DND-41 (cell line): Measurements from ENCODE around the gene SMAD9.
A peak's percentile ranks its signal among the peaks of the same experiment; 100 is the strongest.

Experiments
- ATAC-seq: fragments of 200-7000 bp; cut with Tn5 transposase; 3 replicates; pipeline ENCODE4 v1.9.1; 2021; ENCODE audit warnings: low read depth; ENCODE audit not compliant: insufficient read depth
- DNase-seq: peaks from one replicate; pipeline ENCODE4 v3.0.0-alpha.2; 2020
- H2AFZ ChIP-seq: 2 replicates; pipeline ENCODE4 v1.6.0; 2012; ENCODE audit warnings: low read depth, low read length
- H3K27ac ChIP-seq: 2 replicates; pipeline ENCODE4 v1.5.1; 2012; ENCODE audit warnings: low read length, inconsistent platforms
- H3K27me3 ChIP-seq: fragments of 200-600 bp; sonication (generic); 2 replicates; pipeline ENCODE4 v1.6.0; 2012; ENCODE audit warnings: low read length, mild to moderate bottlenecking, inconsistent platforms; ENCODE audit not compliant: insufficient read depth, poor library complexity
- H3K36me3 ChIP-seq: 2 replicates; pipeline ENCODE4 v1.5.1; 2012; ENCODE audit warnings: low read length, inconsistent platforms; ENCODE audit not compliant: insufficient read depth
- H3K4me1 ChIP-seq: 2 replicates; pipeline ENCODE4 v1.5.1; 2012; ENCODE audit warnings: mild to moderate bottlenecking, low read length; ENCODE audit not compliant: insufficient read depth
- H3K4me2 ChIP-seq: 2 replicates; pipeline ENCODE4 v1.6.0; 2012; ENCODE audit warnings: mild to moderate bottlenecking, moderate library complexity, low read length, inconsistent platforms; ENCODE audit not compliant: insufficient read depth
- H3K4me3 ChIP-seq, 2 experiments: fragments of 200-600 bp in 1 of 2; shearing (Covaris generic) in 1 of 2; 2 replicates each; pipeline ENCODE4 v1.5.1; 2012 to 2016; ENCODE audit warnings: inconsistent platforms in 2 of 2, low read length in 2 of 2, mild to moderate bottlenecking in 2 of 2, low read depth in 1 of 2, moderate library complexity in 1 of 2
- H3K79me2 ChIP-seq: 2 replicates; pipeline ENCODE4 v1.6.0; 2012; ENCODE audit warnings: low read length, inconsistent platforms; ENCODE audit not compliant: insufficient read depth
- H3K9ac ChIP-seq: 2 replicates; pipeline ENCODE4 v1.6.0; 2012; ENCODE audit warnings: low read depth, mild to moderate bottlenecking, inconsistent platforms, low read length, moderate library complexity
- H3K9me3 ChIP-seq: 2 replicates; pipeline ENCODE4 v1.5.1; 2012; ENCODE audit warnings: low read length, moderate library complexity, mild to moderate bottlenecking, inconsistent platforms; ENCODE audit not compliant: insufficient read depth, severe bottlenecking
- H4K20me1 ChIP-seq: 2 replicates; pipeline ENCODE4 v1.6.0; 2012; ENCODE audit warnings: low read length; ENCODE audit not compliant: insufficient read depth
- EZH2 ChIP-seq: IDR thresholded peaks from 3 replicates; pipeline ENCODE4 v1.6.1; 2012; ENCODE audit warnings: borderline replicate concordance, low read depth, mild to moderate bottlenecking, moderate library complexity, low read length, inconsistent platforms; ENCODE audit not compliant: severe bottlenecking
- TF ChIP-seq, protein P1 (sequence below): IDR thresholded peaks from 2 replicates; pipeline ENCODE4 v1.5.1; 2012; ENCODE audit warnings: borderline replicate concordance, low read length, moderate library complexity, mild to moderate bottlenecking; ENCODE audit not compliant: poor library complexity, severe bottlenecking; ENCODE audit errors: extremely low read depth

The SMAD9 gene

DNA sequence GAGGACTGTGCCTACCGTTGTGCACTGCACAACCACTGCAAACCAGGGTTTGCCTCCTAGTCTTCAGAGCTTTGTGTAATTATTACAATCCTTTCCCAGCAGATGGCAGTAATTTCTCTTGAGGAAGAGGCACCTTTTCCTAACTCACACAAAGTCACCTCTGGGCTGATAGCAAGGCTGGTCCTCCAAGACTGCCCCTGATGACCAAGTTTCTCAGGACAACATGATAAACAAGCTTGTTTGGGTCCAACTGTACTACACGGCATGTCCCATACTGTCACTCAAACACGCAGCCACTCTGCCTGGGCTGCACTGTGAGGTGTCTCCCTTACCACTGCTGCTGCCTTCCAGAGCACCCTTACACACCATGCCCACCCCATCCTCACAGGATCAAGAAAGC lies 61.7 kb downstream of the SMAD9 start:
- Histone ChIP-seq H3K27me3 (peaks cover 5% of the 10 kb centered on the region), H3K9me3 (no peaks in the 10 kb centered on the region), H3K4me2 (no peak overlapping the region), H3K79me2 (no peaks in the 10 kb centered on the region), H3K27ac (no peak overlapping the region), H3K36me3 (no peaks in the 10 kb centered on the region), H3K4me1 (no peaks in the 10 kb centered on the region), H2AFZ (no peak overlapping the region), H4K20me1 (no peaks in the 10 kb centered on the region), H3K9ac (no peak overlapping the region), H3K4me3 (no peak overlapping the region)
- ATAC-seq: peak; percentile 79
- TF ChIP-seq, protein P1, sequence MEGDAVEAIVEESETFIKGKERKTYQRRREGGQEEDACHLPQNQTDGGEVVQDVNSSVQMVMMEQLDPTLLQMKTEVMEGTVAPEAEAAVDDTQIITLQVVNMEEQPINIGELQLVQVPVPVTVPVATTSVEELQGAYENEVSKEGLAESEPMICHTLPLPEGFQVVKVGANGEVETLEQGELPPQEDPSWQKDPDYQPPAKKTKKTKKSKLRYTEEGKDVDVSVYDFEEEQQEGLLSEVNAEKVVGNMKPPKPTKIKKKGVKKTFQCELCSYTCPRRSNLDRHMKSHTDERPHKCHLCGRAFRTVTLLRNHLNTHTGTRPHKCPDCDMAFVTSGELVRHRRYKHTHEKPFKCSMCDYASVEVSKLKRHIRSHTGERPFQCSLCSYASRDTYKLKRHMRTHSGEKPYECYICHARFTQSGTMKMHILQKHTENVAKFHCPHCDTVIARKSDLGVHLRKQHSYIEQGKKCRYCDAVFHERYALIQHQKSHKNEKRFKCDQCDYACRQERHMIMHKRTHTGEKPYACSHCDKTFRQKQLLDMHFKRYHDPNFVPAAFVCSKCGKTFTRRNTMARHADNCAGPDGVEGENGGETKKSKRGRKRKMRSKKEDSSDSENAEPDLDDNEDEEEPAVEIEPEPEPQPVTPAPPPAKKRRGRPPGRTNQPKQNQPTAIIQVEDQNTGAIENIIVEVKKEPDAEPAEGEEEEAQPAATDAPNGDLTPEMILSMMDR: peak; percentile 65
- no peak for TF ChIP-seq EZH2
- no peak for DNase-seq

DNA sequence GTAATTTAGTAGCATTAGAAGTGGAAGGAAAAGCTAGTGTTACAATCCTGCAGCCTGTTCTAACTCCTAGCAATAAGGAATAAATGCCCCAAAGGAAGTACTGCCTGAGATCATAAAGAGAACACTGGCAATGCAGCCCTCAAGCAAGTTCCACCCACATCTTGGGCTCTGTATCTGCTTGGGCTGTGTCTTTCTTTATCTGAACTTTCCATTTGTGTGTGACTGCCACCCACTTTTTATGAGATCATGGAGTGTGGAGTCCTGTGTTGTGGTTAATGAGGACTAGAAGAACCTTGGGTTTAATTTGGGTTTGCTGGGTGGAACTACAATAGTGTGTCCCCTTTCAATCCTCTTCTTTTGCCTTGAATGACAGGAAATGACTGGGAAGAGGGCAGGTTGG lies 62.8 kb downstream of the SMAD9 start:
- Histone ChIP-seq H3K36me3 (no peaks in the 10 kb centered on the region), H3K4me3 (no peak overlapping the region), H3K4me1 (no peaks in the 10 kb centered on the region), H3K27me3 (peaks cover 3% of the 10 kb centered on the region), H3K9me3 (no peaks in the 10 kb centered on the region), H3K27ac (no peak overlapping the region), H2AFZ (no peak overlapping the region), H3K9ac (no peak overlapping the region), H3K4me2 (no peak overlapping the region), H4K20me1 (no peaks in the 10 kb centered on the region), H3K79me2 (no peaks in the 10 kb centered on the region)
- DNase-seq: no peak
- TF ChIP-seq, protein P1: no peak
- TF ChIP-seq EZH2: no peak
- 0 out of 3 replicates have a peak, but pooled peaks have one; percentile 31 for ATAC-seq

DNA sequence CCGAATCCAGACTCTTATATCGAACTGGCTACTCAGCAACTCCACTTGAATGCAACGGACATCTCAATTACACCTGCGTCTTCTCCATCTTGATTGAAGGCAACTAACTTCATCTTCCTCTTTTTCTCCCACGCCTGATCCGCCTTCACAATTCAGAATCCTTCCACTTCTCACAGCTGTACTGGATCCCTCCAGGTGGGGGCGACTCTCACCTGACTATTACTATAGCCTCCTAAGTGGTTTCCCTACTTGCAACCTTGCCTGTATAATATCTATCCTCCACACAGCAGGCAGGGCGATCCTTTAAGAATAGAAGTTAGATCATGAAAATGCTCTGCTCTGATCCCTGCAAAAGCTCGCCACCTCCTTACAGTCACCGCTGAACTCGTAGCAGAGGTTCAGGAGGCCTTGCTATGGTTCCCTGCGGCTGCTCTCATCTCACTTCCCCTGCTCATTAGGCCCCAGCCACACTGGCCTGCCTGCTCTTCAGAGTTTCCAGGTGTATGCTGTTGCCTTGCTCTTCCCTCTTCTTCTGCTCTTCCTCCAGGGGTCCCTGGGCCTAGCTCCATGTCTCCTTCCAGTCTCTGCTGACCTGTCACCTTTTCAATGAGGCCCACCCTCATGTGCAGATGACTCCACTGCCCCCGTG lies 69.1 kb downstream of the SMAD9 start:
- Histone ChIP-seq H3K79me2 (no peaks in the 10 kb centered on the region), H3K9ac (no peak overlapping the region), H3K27ac (no peak overlapping the region), H3K4me2 (no peak overlapping the region), H3K9me3 (no peaks in the 10 kb centered on the region), H3K4me1 (no peaks in the 10 kb centered on the region), H3K36me3 (no peaks in the 10 kb centered on the region), H4K20me1 (peaks cover 4% of the 10 kb centered on the region; the same call in 1 of the 2 replicates), H3K4me3 (no peak overlapping the region), H3K27me3 (no peaks in the 10 kb centered on the region), H2AFZ (no peak overlapping the region)
- peak; percentile 20 for DNase-seq
- TF ChIP-seq, protein P1: peak; percentile 56
- TF ChIP-seq EZH2: no peak
- ATAC-seq: peak; percentile 52; the same call in 1 of the 3 replicates
